ENCODE data around the gene CDC40. TPM values are rescaled to one million over a fixed set of nuclear protein-coding genes. Genes with fewer than 3 reads are reported as not detected.

CDC40 gene
- total RNA-seq, 1 donor from 2014 or later, result 37.3 TPM

DNA sequence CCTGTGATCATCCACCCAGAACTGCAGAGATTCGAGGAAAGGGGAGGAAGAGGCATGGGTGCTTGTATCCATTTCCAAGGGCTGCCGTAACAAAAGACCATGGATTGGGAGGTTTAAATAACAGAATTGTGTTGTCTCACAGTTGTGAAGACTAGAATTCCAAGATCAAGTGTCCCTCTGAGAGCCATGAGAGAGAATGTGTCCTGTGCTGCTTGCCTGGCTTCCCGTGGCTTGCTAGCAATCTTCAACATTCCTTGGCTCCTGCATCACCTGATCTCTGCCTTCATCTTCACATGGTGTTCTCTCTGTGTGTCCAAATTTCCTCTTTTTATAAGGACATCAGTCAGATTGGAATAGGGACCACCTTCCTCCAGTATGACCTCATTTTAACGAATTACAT is 69.8 kb downstream of the CDC40 start:
- DNase-seq (no peak), ATAC-seq (ENCODE audit: low read depth) (no peak)
- POLR2A ChIA-PET, result no interaction called here
- CTCF ChIA-PET, result no interaction called here
- Mint-ChIP-seq H3K36me3 (ENCODE audit: low read depth) (no peaks in the 10 kb centered on the region), H3K4me1 (no peaks in the 10 kb centered on the region), H3K4me3 (no peak overlapping the region), H3K27ac (no peak overlapping the region), H3K27me3 (no peaks in the 10 kb centered on the region), H3K9me3 (peaks cover 5% of the 10 kb centered on the region)
- intact Hi-C loops (cut with micrococcal nuclease), result no loop called here
- TF ChIP-seq, protein P1, sequence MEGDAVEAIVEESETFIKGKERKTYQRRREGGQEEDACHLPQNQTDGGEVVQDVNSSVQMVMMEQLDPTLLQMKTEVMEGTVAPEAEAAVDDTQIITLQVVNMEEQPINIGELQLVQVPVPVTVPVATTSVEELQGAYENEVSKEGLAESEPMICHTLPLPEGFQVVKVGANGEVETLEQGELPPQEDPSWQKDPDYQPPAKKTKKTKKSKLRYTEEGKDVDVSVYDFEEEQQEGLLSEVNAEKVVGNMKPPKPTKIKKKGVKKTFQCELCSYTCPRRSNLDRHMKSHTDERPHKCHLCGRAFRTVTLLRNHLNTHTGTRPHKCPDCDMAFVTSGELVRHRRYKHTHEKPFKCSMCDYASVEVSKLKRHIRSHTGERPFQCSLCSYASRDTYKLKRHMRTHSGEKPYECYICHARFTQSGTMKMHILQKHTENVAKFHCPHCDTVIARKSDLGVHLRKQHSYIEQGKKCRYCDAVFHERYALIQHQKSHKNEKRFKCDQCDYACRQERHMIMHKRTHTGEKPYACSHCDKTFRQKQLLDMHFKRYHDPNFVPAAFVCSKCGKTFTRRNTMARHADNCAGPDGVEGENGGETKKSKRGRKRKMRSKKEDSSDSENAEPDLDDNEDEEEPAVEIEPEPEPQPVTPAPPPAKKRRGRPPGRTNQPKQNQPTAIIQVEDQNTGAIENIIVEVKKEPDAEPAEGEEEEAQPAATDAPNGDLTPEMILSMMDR (IDR thresholded peaks at IDR 0.05), result no peak

DNA sequence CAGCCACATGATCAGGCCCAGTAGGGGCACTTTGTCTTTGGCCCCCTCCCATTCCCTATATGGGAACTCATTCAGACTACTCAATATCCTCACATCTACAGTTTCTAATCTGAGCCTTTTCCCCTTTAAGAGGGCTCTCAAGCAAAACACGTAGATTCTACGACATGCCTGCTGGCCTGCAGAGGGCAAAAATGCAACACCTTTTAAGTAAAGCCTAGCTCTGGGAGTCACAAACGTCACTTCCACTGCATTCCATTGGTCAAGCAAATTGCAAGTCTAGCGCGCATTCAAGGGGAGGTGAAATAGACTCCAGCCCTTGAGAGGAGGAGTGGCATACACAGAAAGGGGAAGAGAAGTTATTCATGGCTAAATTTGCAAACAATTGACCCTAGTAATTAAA is 70.6 kb downstream of the CDC40 start:
- POLR2A ChIA-PET, result no interaction called here
- Mint-ChIP-seq H3K4me1 (no peaks in the 10 kb centered on the region), H3K27me3 (no peaks in the 10 kb centered on the region), H3K4me3 (no peak overlapping the region), H3K27ac (no peak overlapping the region), H3K36me3 (ENCODE audit: low read depth) (no peaks in the 10 kb centered on the region), H3K9me3 (peaks cover 5% of the 10 kb centered on the region)
- DNase-seq (no peak), ATAC-seq (ENCODE audit: low read depth) (no peak)
- TF ChIP-seq, protein P1 (IDR thresholded peaks at IDR 0.05), result no peak
- intact Hi-C loops (cut with micrococcal nuclease), result no loop called here
- CTCF ChIA-PET, result no interaction called here

- intact Hi-C loops (cut with micrococcal nuclease), result no loop called here
- TF ChIP-seq, protein P1 (IDR thresholded peaks at IDR 0.05), result no peak
- H3K9me3 Mint-ChIP-seq, result peaks cover 10% of the 10 kb centered on the region
- H3K27me3 Mint-ChIP-seq, result peaks cover 6% of the 10 kb centered on the region
- H3K4me1 Mint-ChIP-seq, result no peaks in the 10 kb centered on the region
- ChIA-PET CTCF (no interaction called here), POLR2A (no interaction called here)
- DNase-seq (no peak), ATAC-seq (ENCODE audit: low read depth) (no peak)
- H3K36me3 Mint-ChIP-seq (ENCODE audit: low read depth), result no peaks in the 10 kb centered on the region
- H3K27ac Mint-ChIP-seq, result no peak overlapping the region
- H3K4me3 Mint-ChIP-seq, result no peak overlapping the region
Observed at GRCh38 chr6:110255211-110255750, 75.1 kb downstream of the CDC40 start.

DNA sequence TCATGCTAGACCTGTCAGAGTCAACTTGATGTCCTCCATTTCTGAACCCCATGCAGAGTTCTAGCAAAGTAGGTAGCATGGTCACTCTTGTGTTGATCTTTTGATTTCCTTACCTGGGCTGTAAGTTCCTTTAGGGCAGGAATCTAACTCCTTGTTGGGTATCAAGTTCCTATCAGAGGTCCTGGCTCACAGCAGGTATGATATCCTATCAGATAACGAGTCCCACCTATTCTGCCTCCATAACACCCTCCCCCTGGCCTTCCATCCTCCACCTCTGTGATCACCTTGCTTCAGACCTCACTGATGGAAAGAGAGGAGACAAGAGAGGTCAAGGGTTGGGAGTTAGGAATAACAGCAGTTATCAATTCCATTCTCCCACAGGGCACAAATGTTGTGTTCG is 76.1 kb downstream of the CDC40 start:
- ChIA-PET POLR2A (no interaction called here), CTCF (no interaction called here)
- DNase-seq (no peak), ATAC-seq (ENCODE audit: low read depth) (no peak)
- TF ChIP-seq, protein P1 (IDR thresholded peaks at IDR 0.05), result no peak
- Mint-ChIP-seq H3K4me1 (no peaks in the 10 kb centered on the region), H3K36me3 (ENCODE audit: low read depth) (no peaks in the 10 kb centered on the region), H3K27me3 (peaks cover 6% of the 10 kb centered on the region), H3K27ac (no peak overlapping the region), H3K4me3 (no peak overlapping the region), H3K9me3 (peaks cover 12% of the 10 kb centered on the region)
- intact Hi-C loops (cut with micrococcal nuclease), result no loop called here

DNA sequence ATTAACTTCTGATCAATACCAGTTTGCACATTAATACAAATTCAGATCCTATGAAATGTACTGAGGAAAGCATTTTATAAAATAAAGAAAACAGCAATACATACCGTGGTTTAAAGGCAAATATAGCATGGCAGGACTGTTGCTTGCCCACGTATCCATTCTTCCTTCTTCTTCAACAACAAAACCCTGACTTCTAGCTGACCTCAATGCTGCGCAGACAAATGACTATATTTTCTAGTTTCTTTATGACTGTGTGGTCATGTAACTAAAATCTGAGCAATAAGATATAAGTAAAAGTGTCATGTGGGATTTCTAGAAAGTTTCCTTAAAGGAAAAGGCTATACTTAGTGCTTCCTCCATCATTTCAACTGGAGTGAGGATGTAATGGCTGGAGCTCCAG is 85.0 kb downstream of the CDC40 start:
- DNase-seq (no peak), ATAC-seq (ENCODE audit: low read depth) (no peak)
- TF ChIP-seq, protein P1 (IDR thresholded peaks at IDR 0.05), result no peak
- H3K4me3 Mint-ChIP-seq, result no peak overlapping the region
- no peaks in the 10 kb centered on the region for H3K36me3 Mint-ChIP-seq (ENCODE audit: low read depth)
- POLR2A ChIA-PET, result no interaction called here
- no peaks in the 10 kb centered on the region for H3K4me1 Mint-ChIP-seq
- H3K27ac Mint-ChIP-seq, result no peak overlapping the region
- CTCF ChIA-PET, result no interaction called here
- H3K9me3 Mint-ChIP-seq, result peaks cover 10% of the 10 kb centered on the region
- intact Hi-C loops (cut with micrococcal nuclease), result no loop called here
- peaks cover 5% of the 10 kb centered on the region for H3K27me3 Mint-ChIP-seq
